HG03097 (cell line): Measurements from ENCODE around the gene RNF220.

Experiments used
- ATAC-seq: cut with Tn5 transposase; IDR thresholded peaks from one replicate; pipeline ENCODE4 v1.9.1; 2021; ENCODE audit not compliant: unreplicated experiment, low FRiP score

RNF220 gene

DNA sequence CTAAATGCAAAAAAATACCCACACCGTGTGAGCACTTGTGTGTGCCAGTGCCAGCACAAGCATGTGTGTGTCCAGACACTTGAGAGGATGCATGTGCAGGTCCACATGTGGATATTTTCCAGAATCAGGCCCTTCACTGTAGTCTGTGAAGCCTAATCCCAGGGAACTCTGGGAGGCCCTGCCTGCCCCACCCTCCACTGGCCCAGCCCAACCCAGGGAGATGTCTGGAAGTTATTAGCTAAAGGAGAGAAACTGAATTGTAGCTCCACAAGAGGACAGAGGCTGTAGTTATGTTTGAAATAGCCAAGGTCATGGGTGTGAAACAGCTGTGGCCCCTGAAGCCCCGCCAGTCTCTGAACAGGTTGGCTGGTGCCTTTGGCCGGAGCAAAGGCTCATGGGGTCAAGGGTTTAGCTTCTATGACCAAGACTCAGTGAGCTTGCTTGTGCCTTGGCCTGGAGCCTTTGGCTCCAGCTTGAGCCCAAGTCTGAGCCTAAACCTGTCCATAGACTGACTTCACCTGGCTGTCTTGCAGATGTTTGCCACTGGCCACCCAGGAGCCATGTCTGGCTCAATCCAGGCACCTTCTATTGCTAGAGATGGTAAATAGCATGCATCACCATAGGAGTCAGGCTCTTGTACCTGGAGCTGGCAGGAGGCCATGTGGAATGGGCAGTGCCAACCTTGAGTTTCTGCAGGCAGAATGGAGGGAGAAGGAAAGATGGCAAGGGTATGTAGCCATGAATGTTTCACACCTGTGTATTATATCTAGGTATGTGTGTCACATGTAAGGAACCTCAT lies 199.3 kb downstream of the RNF220 start:
- ATAC-seq, result no peak

- no peak for ATAC-seq
Measured at GRCh38 chr1:44605914-44606615, 201.0 kb downstream of the RNF220 start.

DNA sequence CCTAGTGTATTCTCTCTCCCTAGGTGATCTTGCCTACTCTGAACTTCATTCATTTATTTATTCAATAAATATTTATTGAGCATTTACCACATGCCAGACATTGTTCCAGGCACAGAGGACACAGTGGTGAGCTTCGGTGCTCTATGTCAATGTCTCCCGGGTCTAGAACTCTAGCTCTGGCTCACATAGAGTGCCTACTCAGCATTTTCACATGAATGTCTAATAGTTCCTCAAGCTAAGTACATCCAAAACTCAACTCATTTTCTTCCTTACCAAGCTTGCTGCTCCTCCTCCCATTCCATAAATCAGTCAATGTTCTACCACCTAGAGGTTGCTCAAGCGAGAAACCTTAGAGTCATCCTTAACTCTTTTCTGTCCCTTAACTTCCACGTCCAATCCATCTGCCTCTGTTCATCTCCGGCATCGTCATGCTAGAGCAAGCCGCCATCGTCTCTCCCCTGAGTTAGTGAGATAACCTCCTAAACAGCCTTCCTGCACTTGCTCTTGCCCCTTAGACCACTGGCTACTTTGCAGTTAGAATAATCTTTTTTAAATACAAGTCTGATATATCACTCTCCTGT lies 201.7 kb downstream of the RNF220 start:
- no peak for ATAC-seq

DNA sequence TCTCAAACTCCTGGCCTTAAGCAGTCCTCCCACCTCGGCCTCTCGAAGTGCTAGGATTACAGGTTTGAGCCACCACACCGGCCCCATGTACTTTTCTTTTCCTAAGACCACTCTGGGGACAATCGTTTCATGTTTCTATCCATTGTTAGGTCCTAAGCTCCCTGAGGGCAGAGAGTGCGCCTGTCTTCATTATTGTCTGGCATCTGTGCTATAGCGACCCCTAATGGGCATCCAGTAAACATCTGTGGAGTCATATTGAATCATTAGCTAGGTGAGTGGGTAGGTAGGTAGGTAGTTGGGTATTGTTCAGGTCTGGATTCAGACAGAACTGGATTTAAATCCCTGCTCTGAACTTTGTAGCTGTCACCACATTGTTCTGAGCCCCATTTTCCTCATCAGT lies 203.1 kb downstream of the RNF220 start:
- ATAC-seq, result no peak

GRCh38 chr1:44609412-44609767 lies 204.3 kb downstream of the RNF220 start:
- ATAC-seq, result no peak

GRCh38 chr1:44609768-44610526 lies 204.9 kb downstream of the RNF220 start:
- no peak for ATAC-seq

DNA sequence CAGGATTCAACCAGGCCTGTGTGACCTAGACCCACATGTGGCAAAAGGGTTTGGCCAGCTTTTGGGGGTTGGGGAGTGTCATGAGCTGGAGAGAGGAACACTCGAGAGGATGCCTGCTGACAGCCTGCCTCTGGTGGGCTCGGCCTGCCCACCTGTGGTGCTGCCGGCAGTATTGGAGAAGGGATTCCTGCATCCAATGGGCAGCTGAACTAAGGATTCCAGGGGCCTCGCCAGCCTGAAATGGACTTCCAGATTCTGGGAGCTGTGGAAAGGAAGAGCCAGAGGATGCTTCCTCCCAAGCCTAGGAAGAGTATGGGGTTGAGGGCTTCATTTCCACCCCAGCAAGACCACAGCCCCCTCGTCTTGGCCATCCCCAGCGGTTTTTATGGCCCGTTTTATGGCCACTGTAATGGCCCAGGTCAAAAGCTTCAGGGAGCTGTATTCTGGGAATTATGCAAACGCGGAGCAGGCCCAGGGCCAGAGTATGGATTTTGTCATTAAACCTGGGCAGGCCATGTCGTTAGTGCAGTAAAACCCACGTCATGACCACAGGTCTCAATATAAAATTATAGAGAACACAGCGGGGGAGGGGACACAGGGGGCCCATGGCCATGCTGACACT lies 205.6 kb downstream of the RNF220 start:
- no peak for ATAC-seq

GRCh38 chr1:44611419-44611818 lies 206.4 kb downstream of the RNF220 start:
- ATAC-seq, result no peak

- no peak for ATAC-seq
Measured at GRCh38 chr1:44611866-44612265, 206.8 kb downstream of the RNF220 start.

GRCh38 chr1:44613941-44614340 lies 208.9 kb downstream of the RNF220 start:
- no peak for ATAC-seq

DNA sequence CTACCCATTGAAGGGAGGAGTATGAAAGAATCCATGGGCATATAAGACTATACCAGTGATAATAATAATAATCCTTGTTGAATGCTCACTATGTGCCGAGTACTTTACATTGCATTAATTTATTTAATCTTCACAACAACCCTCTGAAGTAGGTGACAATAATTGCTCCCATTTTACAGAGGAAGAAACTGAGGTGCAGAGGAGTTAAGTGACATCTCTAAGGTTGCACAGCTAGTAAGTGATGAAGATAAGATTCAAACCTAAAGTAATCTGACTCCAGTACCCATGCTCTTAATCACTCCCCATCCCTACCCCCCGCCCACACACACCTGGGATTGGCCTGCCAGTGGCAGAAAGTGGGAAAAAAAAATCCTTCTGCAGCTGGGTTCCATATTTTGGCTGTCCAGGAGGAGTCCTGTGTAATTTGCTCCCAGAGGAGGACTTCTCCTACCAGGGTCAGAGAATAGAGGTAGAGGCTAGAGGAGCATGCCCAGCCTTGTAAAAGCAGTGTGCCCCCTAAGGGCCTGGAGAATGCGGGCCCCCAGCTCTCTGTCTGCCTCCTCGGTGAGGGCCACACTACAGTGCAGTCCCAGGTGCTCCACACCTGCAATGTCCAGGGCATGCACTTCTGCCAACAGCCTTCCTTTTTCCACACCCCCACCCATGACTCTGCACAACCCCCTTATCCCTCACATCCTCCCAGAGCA lies 211.4 kb downstream of the RNF220 start:
- no peak for ATAC-seq

DNA sequence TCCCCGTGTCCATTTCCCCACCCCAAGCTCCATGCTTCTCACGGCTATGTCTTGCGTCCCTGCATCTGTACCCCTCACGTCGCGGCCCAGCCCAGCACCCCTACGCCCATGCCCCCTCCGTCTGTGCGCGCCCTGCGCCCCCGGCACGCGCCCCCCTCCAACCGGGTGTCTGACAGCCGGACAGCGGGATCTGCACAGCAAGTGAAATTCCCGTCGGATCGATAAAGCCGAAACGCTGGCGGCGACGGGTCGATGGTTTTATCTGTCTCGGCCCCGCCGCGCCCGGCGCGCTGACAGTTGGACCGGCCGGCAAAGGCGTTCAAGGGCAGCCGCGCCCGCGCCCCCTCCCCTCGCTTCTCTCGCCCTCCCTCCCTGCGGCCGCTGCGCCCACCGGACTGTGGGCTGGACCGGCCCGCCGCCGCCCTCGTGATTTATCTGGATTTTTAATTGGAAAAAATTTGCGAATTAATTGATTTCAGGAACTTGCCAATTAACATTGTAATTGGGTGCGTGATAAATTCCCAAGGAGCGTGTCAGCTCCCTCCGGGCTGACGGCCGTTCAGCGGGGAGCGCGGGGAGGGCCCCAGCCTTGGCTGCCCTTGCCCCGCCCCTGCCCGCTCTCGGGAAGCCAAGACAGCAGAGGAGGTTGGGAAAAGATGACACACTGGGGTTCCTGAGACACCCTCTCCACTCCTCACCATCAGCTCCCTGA lies 212.1 kb downstream of the RNF220 start:
- no peak for ATAC-seq

DNA sequence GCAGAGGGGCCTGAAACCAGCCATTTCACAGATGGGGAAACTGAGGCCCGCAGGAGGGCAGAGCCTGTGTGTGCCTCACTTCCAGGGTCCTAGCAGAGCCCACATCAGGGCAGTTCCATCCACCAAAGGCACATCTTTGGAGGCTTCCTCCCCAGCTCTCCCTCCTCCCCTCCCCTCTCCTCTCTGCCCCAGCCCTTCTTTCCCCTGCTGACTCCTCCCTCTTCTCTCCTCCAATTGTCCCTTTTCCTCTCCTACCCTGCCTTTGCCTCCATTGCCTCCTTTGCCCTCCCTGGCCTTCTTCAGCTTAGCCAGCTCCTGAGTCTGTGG lies 212.6 kb downstream of the RNF220 start:
- no peak for ATAC-seq

- no peak for ATAC-seq
Measured at GRCh38 chr1:44619261-44619900, 214.3 kb downstream of the RNF220 start.

- no peak for ATAC-seq
Measured at GRCh38 chr1:44620072-44620471, 215.0 kb downstream of the RNF220 start.

GRCh38 chr1:44621841-44622286 lies 216.8 kb downstream of the RNF220 start:
- ATAC-seq, result no peak

- ATAC-seq, result no peak
Measured at GRCh38 chr1:44624268-44624901, 219.3 kb downstream of the RNF220 start.

- ATAC-seq, result no peak
Measured at GRCh38 chr1:44625348-44625747, 220.3 kb downstream of the RNF220 start.
